ENCODE results near the gene CFL2. TPM values are rescaled to one million over a fixed set of nuclear protein-coding genes. Genes with fewer than 3 reads are reported as not detected.

Gene CFL2
- total RNA-seq, 1 experiment from 2014 or later, result 55.2 TPM

DNA sequence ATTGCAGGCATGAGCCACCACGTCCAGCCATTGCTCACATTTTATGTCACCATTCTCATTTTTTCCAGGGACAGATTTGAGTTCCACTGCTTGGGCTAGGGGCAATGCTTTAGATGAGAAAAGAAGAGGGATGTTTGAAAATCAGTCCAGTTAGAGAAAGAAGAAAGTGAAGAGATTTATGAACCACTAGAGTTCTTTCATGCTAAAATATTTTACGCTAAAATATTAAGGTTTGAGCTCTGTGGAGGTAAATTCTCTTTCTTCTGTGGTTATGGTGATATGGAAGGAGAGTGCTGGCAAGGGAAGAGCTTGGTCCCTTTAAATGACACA is 21.5 kb downstream of the CFL2 start (continued):
- no peak for TF ChIP-seq POLR2AphosphoS5 (IDR thresholded peaks at IDR 0.05; ENCODE audit: low read depth, low read length)
- TF ChIP-seq, protein P1, sequence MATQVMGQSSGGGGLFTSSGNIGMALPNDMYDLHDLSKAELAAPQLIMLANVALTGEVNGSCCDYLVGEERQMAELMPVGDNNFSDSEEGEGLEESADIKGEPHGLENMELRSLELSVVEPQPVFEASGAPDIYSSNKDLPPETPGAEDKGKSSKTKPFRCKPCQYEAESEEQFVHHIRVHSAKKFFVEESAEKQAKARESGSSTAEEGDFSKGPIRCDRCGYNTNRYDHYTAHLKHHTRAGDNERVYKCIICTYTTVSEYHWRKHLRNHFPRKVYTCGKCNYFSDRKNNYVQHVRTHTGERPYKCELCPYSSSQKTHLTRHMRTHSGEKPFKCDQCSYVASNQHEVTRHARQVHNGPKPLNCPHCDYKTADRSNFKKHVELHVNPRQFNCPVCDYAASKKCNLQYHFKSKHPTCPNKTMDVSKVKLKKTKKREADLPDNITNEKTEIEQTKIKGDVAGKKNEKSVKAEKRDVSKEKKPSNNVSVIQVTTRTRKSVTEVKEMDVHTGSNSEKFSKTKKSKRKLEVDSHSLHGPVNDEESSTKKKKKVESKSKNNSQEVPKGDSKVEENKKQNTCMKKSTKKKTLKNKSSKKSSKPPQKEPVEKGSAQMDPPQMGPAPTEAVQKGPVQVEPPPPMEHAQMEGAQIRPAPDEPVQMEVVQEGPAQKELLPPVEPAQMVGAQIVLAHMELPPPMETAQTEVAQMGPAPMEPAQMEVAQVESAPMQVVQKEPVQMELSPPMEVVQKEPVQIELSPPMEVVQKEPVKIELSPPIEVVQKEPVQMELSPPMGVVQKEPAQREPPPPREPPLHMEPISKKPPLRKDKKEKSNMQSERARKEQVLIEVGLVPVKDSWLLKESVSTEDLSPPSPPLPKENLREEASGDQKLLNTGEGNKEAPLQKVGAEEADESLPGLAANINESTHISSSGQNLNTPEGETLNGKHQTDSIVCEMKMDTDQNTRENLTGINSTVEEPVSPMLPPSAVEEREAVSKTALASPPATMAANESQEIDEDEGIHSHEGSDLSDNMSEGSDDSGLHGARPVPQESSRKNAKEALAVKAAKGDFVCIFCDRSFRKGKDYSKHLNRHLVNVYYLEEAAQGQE (IDR thresholded peaks at IDR 0.05; ENCODE audit: low read depth), result no peak

DNA sequence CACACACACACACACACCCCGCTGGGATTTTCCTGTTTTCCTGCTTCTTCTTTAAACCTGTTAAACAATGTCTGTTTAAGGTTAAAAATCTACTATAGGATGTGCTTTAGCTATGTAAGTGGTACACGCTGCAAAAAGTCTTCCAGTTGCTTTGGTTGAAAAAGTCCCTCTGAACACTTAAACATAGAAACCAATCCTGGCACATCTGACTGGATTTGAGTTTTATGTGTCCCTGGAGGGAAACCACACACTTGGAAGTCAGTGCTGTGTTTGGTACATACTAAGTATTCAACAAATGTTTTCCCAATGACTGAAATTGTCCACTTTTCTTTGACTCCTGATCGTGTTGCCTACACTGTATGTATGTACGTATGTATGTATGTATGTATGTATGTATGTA is 22.0 kb downstream of the CFL2 start:
- H3K4me1 ChIP-seq (ENCODE audit: control insufficient read depth in 1 of 2, insufficient read depth in 2 of 2, low read length in 2 of 2), result peaks cover 7 to 13% of the 10 kb centered on the region in 2 experiments; a peak in 3 of 4 replicates
- no peaks in the 10 kb centered on the region for H3K36me3 ChIP-seq (ENCODE audit: control insufficient read depth in 1 of 2, insufficient read depth in 2 of 2, low read length in 2 of 2)
- TF ChIP-seq SRF (IDR thresholded peaks at IDR 0.05; ENCODE audit: low read depth) (no peak), CBX3 (IDR thresholded peaks at IDR 0.05; ENCODE audit: low read depth) (no peak), FOSL1 (IDR thresholded peaks at IDR 0.05; ENCODE audit: low read depth) (no peak), SIN3A (IDR thresholded peaks at IDR 0.05; ENCODE audit: low read depth) (no peak), YY1 (IDR thresholded peaks at IDR 0.05; ENCODE audit: extremely low read depth, insufficient replicate concordance, low read depth, low read length) (no peak), EZH2 (IDR thresholded peaks at IDR 0.05) (no peak), ELF1 (IDR thresholded peaks at IDR 0.05; ENCODE audit: borderline replicate concordance, low read depth) (no peak), POLR2A (IDR thresholded peaks at IDR 0.05; ENCODE audit: borderline replicate concordance, extremely low read depth, insufficient read depth, insufficient read length) (no peak)
- TF ChIP-seq, protein P2, sequence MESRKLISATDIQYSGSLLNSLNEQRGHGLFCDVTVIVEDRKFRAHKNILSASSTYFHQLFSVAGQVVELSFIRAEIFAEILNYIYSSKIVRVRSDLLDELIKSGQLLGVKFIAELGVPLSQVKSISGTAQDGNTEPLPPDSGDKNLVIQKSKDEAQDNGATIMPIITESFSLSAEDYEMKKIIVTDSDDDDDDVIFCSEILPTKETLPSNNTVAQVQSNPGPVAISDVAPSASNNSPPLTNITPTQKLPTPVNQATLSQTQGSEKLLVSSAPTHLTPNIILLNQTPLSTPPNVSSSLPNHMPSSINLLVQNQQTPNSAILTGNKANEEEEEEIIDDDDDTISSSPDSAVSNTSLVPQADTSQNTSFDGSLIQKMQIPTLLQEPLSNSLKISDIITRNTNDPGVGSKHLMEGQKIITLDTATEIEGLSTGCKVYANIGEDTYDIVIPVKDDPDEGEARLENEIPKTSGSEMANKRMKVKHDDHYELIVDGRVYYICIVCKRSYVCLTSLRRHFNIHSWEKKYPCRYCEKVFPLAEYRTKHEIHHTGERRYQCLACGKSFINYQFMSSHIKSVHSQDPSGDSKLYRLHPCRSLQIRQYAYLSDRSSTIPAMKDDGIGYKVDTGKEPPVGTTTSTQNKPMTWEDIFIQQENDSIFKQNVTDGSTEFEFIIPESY (IDR thresholded peaks at IDR 0.05; ENCODE audit: extremely low read depth, insufficient replicate concordance, low read length), result no peak
- TF ChIP-seq, protein P3, sequence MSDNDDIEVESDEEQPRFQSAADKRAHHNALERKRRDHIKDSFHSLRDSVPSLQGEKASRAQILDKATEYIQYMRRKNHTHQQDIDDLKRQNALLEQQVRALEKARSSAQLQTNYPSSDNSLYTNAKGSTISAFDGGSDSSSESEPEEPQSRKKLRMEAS (IDR thresholded peaks at IDR 0.05), result no peak
- TF ChIP-seq, protein P4, sequence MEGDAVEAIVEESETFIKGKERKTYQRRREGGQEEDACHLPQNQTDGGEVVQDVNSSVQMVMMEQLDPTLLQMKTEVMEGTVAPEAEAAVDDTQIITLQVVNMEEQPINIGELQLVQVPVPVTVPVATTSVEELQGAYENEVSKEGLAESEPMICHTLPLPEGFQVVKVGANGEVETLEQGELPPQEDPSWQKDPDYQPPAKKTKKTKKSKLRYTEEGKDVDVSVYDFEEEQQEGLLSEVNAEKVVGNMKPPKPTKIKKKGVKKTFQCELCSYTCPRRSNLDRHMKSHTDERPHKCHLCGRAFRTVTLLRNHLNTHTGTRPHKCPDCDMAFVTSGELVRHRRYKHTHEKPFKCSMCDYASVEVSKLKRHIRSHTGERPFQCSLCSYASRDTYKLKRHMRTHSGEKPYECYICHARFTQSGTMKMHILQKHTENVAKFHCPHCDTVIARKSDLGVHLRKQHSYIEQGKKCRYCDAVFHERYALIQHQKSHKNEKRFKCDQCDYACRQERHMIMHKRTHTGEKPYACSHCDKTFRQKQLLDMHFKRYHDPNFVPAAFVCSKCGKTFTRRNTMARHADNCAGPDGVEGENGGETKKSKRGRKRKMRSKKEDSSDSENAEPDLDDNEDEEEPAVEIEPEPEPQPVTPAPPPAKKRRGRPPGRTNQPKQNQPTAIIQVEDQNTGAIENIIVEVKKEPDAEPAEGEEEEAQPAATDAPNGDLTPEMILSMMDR (IDR thresholded peaks at IDR 0.05 in 2 of 3, conservative IDR thresholded peaks at IDR 0.05 in 1 of 3; ENCODE audit: borderline replicate concordance in 1 of 3, insufficient read depth in 1 of 3, low read depth in 2 of 3, low read length in 2 of 3), result no peak
- TF ChIP-seq, protein P5, sequence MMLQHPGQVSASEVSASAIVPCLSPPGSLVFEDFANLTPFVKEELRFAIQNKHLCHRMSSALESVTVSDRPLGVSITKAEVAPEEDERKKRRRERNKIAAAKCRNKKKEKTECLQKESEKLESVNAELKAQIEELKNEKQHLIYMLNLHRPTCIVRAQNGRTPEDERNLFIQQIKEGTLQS (IDR thresholded peaks at IDR 0.05), result no peak
- intact Hi-C loops (cut with micrococcal nuclease), result no loop called here
- BruUV-seq (replicated peaks), result no TSS peak
- CTCF ChIA-PET, result interaction anchor here (0.6 to 1.0 kb wide), 3 partner anchors 10 to 38 kb away, joined by 3 read pairs; no protein-coding TSS in a partner anchor
- H3K4me3 ChIP-seq (replicated peaks in 1 of 2; ENCODE audit: low read depth in 1 of 2, low read length in 2 of 2), result no peak overlapping the region
- H3K9ac ChIP-seq (ENCODE audit: low read length), result no peak overlapping the region
- POLR2A ChIA-PET, result interaction anchor here (1.1 to 1.4 kb wide), 5 partner anchors 11 to 30 kb away, joined by 3 to 6 read pairs (median 4); no protein-coding TSS in a partner anchor
- H3K79me2 ChIP-seq (ENCODE audit: insufficient read depth, low read length), result no peaks in the 10 kb centered on the region
- no peak overlapping the region for H3K27ac ChIP-seq (ENCODE audit: low read depth, low read length)
- no peak for DNase-seq (ENCODE audit: low read depth, low spot score)
- no peaks in the 10 kb centered on the region for H3K9me3 ChIP-seq (ENCODE audit: control insufficient read depth in 1 of 2, insufficient read depth in 1 of 2, low read depth in 1 of 2, low read length in 2 of 2)
- H4K20me1 ChIP-seq (ENCODE audit: insufficient read depth), result no peaks in the 10 kb centered on the region
- no peaks in the 10 kb centered on the region for H3K9me2 ChIP-seq (ENCODE audit: insufficient read depth)
- no peak for ATAC-seq
- RAD21 ChIA-PET (ENCODE audit: low non-redundant PET in 1 of 2, low total read pairs in 2 of 2, uncharacterized antibody in 2 of 2, unreplicated experiment in 2 of 2), result no interaction called here
- H3K4me2 ChIP-seq (ENCODE audit: low read length), result 0 out of 2 replicates have a peak overlapping the region, but pooled peaks have one; percentile 67
- peak overlapping the region; percentile 86 for H2AFZ ChIP-seq (ENCODE audit: low read depth, low read length, poor library complexity, severe bottlenecking)
- H3K27me3 ChIP-seq (ENCODE audit: insufficient read depth, low read length), result no peaks in the 10 kb centered on the region

Data from HCT116 (cell line).